GM06990 (cell line): ENCODE results near the gene NCS1.
"Not testable (repeated sequence)": the region's sequence is repeated elsewhere in the genome, so short reads cannot be mapped to it uniquely, and the experiment has no call there.

Experiments used
- DNase-seq: peaks from one replicate; pipeline ENCODE4 v3.0.0-alpha.2; 2011; ENCODE audit not compliant: insufficient read length; ENCODE audit errors: extremely low read depth
- H3K27me3 ChIP-seq: replicated peaks from 2 replicates; pipeline ENCODE4 v1.6.0; 2011; ENCODE audit warnings: low read length; ENCODE audit not compliant: control insufficient read depth, insufficient read depth
- H3K36me3 ChIP-seq: 2 replicates; pipeline ENCODE4 v1.5.1; 2011; ENCODE audit warnings: low read length; ENCODE audit not compliant: control insufficient read depth, insufficient read depth
- H3K4me3 ChIP-seq: replicated peaks from 2 replicates; pipeline ENCODE4 v1.5.1; 2011; ENCODE audit warnings: low read depth, mild to moderate bottlenecking, control low read depth, low read length
- CTCF ChIP-seq: IDR thresholded peaks from 2 replicates; pipeline ENCODE4 v1.5.1; 2011; ENCODE audit warnings: low read length, control low read depth, mild to moderate bottlenecking, inconsistent platforms; ENCODE audit not compliant: insufficient read depth, poor library complexity, severe bottlenecking

The NCS1 gene

GRCh38 chr9:130275156-130275555, 103.0 kb downstream of the NCS1 start:
- no peaks in the 10 kb centered on the region for H3K27me3 ChIP-seq

GRCh38 chr9:130276121-130276520, 103.9 kb downstream of the NCS1 start:
- H3K27me3 ChIP-seq = no peaks in the 10 kb centered on the region
- H3K36me3 ChIP-seq = no peaks in the 10 kb centered on the region
- H3K4me3 ChIP-seq = no peak overlapping the region
- TF ChIP-seq CTCF = no peak
- DNase-seq = no peak

More at GRCh38 chr9:130275156-130275555, 103.0 kb downstream of the NCS1 start:
- DNase-seq = no peak
- Histone ChIP-seq H3K36me3 (no peaks in the 10 kb centered on the region), H3K4me3 (no peak overlapping the region)
- no peak for TF ChIP-seq CTCF

- Histone ChIP-seq H3K27me3 (no peaks in the 10 kb centered on the region; the same call in 1 of the 2 replicates), H3K4me3 (no peak overlapping the region), H3K36me3 (no peaks in the 10 kb centered on the region)
- DNase-seq = no peak
- TF ChIP-seq CTCF = no peak
Measured at GRCh38 chr9:130276955-130277354, 104.8 kb downstream of the NCS1 start.

GRCh38 chr9:130277525-130277924, 105.3 kb downstream of the NCS1 start:
- not testable (repeated sequence) for H3K27me3 ChIP-seq, H3K4me3 ChIP-seq, H3K36me3 ChIP-seq, DNase-seq

GRCh38 chr9:130283539-130284248, 111.5 kb downstream of the NCS1 start:
- Histone ChIP-seq H3K27me3 (no peaks in the 10 kb centered on the region; the same call in none of the 2 replicates), H3K36me3 (no peaks in the 10 kb centered on the region), H3K4me3 (no peak overlapping the region)

GRCh38 chr9:130284249-130284625, 112.0 kb downstream of the NCS1 start:
- TF ChIP-seq CTCF = no peak
- H3K4me3 ChIP-seq = no peak overlapping the region
- DNase-seq = no peak
- no peaks in the 10 kb centered on the region for H3K36me3 ChIP-seq
- no peaks in the 10 kb centered on the region; the same call in none of the 2 replicates for H3K27me3 ChIP-seq

More at GRCh38 chr9:130283539-130284248, 111.5 kb downstream of the NCS1 start:
- no peak for DNase-seq
- no peak for TF ChIP-seq CTCF
